ENCODE data around the gene CSF3R. TPM values are rescaled to one million over a fixed set of nuclear protein-coding genes. Genes with fewer than 3 reads are reported as not detected.

The CSF3R gene
- total RNA-seq, 2 experiments from 2014 or later, result not detected

- ATAC-seq (no peak), DNase-seq (no peak)
- Mint-ChIP-seq H3K4me3 (no peak overlapping the region), H3K36me3 (no peaks in the 10 kb centered on the region), H3K27ac (no peak overlapping the region), H3K4me1 (peaks cover 14% of the 10 kb centered on the region), H3K9me3 (ENCODE audit: low read depth) (no peaks in the 10 kb centered on the region), H3K27me3 (no peaks in the 10 kb centered on the region)
- CTCF ChIA-PET, result interaction anchor here (0.8 to 1.5 kb wide), 3 partner anchors 10 to 129 kb away, joined by 3 to 4 read pairs (median 3); partner anchors contain the start of gene OSCP1
Observed at GRCh38 chr1:36471830-36472641, 10.7 kb downstream of the CSF3R start.

- Mint-ChIP-seq H3K9me3 (ENCODE audit: low read depth) (no peaks in the 10 kb centered on the region), H3K27me3 (no peaks in the 10 kb centered on the region), H3K4me1 (peaks cover 21% of the 10 kb centered on the region), H3K36me3 (no peaks in the 10 kb centered on the region), H3K27ac (no peak overlapping the region), H3K4me3 (no peak overlapping the region)
- DNase-seq, result no peak
- ATAC-seq, result no peak
- CTCF ChIA-PET, result no interaction called here
Observed at GRCh38 chr1:36469163-36469562, 13.6 kb downstream of the CSF3R start.

- CTCF ChIA-PET, result no interaction called here
- H3K4me3 Mint-ChIP-seq, result no peak overlapping the region
- ATAC-seq, result no peak
- no peak overlapping the region for H3K27ac Mint-ChIP-seq
- H3K27me3 Mint-ChIP-seq, result no peaks in the 10 kb centered on the region
- peaks cover 2% of the 10 kb centered on the region for H3K36me3 Mint-ChIP-seq
- peaks cover 23% of the 10 kb centered on the region for H3K4me1 Mint-ChIP-seq
- H3K9me3 Mint-ChIP-seq (ENCODE audit: low read depth), result no peaks in the 10 kb centered on the region
- no peak for DNase-seq
Observed at GRCh38 chr1:36467700-36468455, 14.8 kb downstream of the CSF3R start.

- DNase-seq (no peak), ATAC-seq (no peak)
- H3K9me3 Mint-ChIP-seq (ENCODE audit: low read depth), result no peaks in the 10 kb centered on the region
- peaks cover 30% of the 10 kb centered on the region for H3K4me1 Mint-ChIP-seq
- H3K27ac Mint-ChIP-seq, result no peak overlapping the region
- H3K4me3 Mint-ChIP-seq, result no peak overlapping the region
- H3K27me3 Mint-ChIP-seq, result no peaks in the 10 kb centered on the region
- H3K36me3 Mint-ChIP-seq, result peaks cover 7% of the 10 kb centered on the region
- CTCF ChIA-PET, result interaction anchor here (0.8 kb wide), 1 partner anchor 20 kb away, joined by 3 read pairs; no protein-coding TSS in a partner anchor
Observed at GRCh38 chr1:36467027-36467410, 15.7 kb downstream of the CSF3R start.

GRCh38 chr1:36466370-36467026, 16.2 kb downstream of the CSF3R start:
- Mint-ChIP-seq H3K9me3 (ENCODE audit: low read depth) (no peaks in the 10 kb centered on the region), H3K4me3 (no peak overlapping the region), H3K36me3 (peaks cover 12% of the 10 kb centered on the region), H3K27me3 (no peaks in the 10 kb centered on the region), H3K4me1 (peaks cover 35% of the 10 kb centered on the region), H3K27ac (no peak overlapping the region)
- CTCF ChIA-PET, result interaction anchor here (0.8 kb wide), 1 partner anchor 20 kb away, joined by 3 read pairs; no protein-coding TSS in a partner anchor
- DNase-seq (no peak), ATAC-seq (no peak)

- DNase-seq (no peak), ATAC-seq (no peak)
- Mint-ChIP-seq H3K4me3 (no peak overlapping the region), H3K36me3 (peaks cover 18% of the 10 kb centered on the region), H3K4me1 (peaks cover 42% of the 10 kb centered on the region), H3K27ac (no peak overlapping the region), H3K27me3 (no peaks in the 10 kb centered on the region), H3K9me3 (ENCODE audit: low read depth) (no peaks in the 10 kb centered on the region)
- CTCF ChIA-PET, result interaction anchor here (0.8 to 2.2 kb wide), 2 partner anchors 15 to 19 kb away, joined by 3 to 7 read pairs; partner anchors contain the start of gene OSCP1
Observed at GRCh38 chr1:36465731-36466369, 16.9 kb downstream of the CSF3R start.

GRCh38 chr1:36464605-36465393, 17.9 kb downstream of the CSF3R start:
- Mint-ChIP-seq H3K4me3 (peak overlapping the region; percentile 99), H3K9me3 (ENCODE audit: low read depth) (no peaks in the 10 kb centered on the region), H3K27ac (peak overlapping the region; percentile 98), H3K27me3 (no peaks in the 10 kb centered on the region), H3K36me3 (peaks cover 24% of the 10 kb centered on the region), H3K4me1 (peaks cover 49% of the 10 kb centered on the region)
- peak; percentile 62 for ATAC-seq
- DNase-seq, result no peak
- CTCF ChIA-PET, result interaction anchor here (1.4 to 2.2 kb wide), 3 partner anchors 14 to 122 kb away, joined by 3 to 7 read pairs (median 6); partner anchors contain the start of gene OSCP1

- H3K27me3 Mint-ChIP-seq, result no peaks in the 10 kb centered on the region
- no peaks in the 10 kb centered on the region for H3K9me3 Mint-ChIP-seq (ENCODE audit: low read depth)
- peaks cover 30% of the 10 kb centered on the region for H3K36me3 Mint-ChIP-seq
- peak; percentile 98 for ATAC-seq
- H3K27ac Mint-ChIP-seq, result peak within 1 kb of the TSS; percentile 98
- peaks cover 57% of the 10 kb centered on the region for H3K4me1 Mint-ChIP-seq
- peak; percentile 97 for DNase-seq
- H3K4me3 Mint-ChIP-seq, result peak within 1 kb of the TSS; percentile 99
- CTCF ChIA-PET, result interaction anchor here (1.4 to 2.2 kb wide), 3 partner anchors 13 to 122 kb away, joined by 3 to 7 read pairs (median 6); partner anchors contain the start of gene OSCP1
Observed at GRCh38 chr1:36463803-36464604, 18.7 kb downstream of the CSF3R start, which contains the start of gene MRPS15. Gene MRPS15 (minus strand): TSS chr1:36464384. CDS start chr1:36464275, 109 bp downstream.

GRCh38 chr1:36463463-36463802, 19.3 kb downstream of the CSF3R start:
- Mint-ChIP-seq H3K27me3 (no peaks in the 10 kb centered on the region), H3K4me1 (peaks cover 63% of the 10 kb centered on the region), H3K4me3 (peak overlapping the region; percentile 99), H3K36me3 (peaks cover 34% of the 10 kb centered on the region), H3K9me3 (ENCODE audit: low read depth) (no peaks in the 10 kb centered on the region), H3K27ac (peak overlapping the region; percentile 98)
- DNase-seq, result no peak
- CTCF ChIA-PET, result interaction anchor here (1.4 to 2.2 kb wide), 3 partner anchors 13 to 121 kb away, joined by 3 to 7 read pairs (median 6); partner anchors contain the start of gene OSCP1
- ATAC-seq, result no peak

GRCh38 chr1:36458910-36459309, 23.8 kb downstream of the CSF3R start:
- Mint-ChIP-seq H3K27me3 (no peaks in the 10 kb centered on the region), H3K27ac (peak overlapping the region; percentile 92), H3K9me3 (ENCODE audit: low read depth) (no peaks in the 10 kb centered on the region), H3K4me3 (peak overlapping the region; percentile 47), H3K36me3 (peaks cover 52% of the 10 kb centered on the region), H3K4me1 (peaks cover 73% of the 10 kb centered on the region)
- DNase-seq (peak; percentile 80), ATAC-seq (peak; percentile 83)
- CTCF ChIA-PET, result interaction anchor here (1.1 kb wide), 1 partner anchor 8 kb away, joined by 6 read pairs; the partner anchor contains the start of gene OSCP1

- ATAC-seq (peak; percentile 43), DNase-seq (peak; percentile 53)
- Mint-ChIP-seq H3K4me3 (peak overlapping the region; percentile 20), H3K27me3 (no peaks in the 10 kb centered on the region), H3K36me3 (peaks cover 50% of the 10 kb centered on the region), H3K9me3 (ENCODE audit: low read depth) (no peaks in the 10 kb centered on the region), H3K27ac (peak overlapping the region; percentile 92), H3K4me1 (peaks cover 62% of the 10 kb centered on the region)
- CTCF ChIA-PET, result no interaction called here
Observed at GRCh38 chr1:36457691-36458090, 25.0 kb downstream of the CSF3R start.

All from activated CD8-positive, alpha-beta memory T cell treated with anti-CD3 and anti-CD28 coated beads, Interleukin-2, amount 10 ng/mL, durations not matched to agents 7 days and 5 days (primary cell).